SK-N-MC (cell line): ENCODE measurements around the gene PROKR1.

Experiments used
- EZH2 ChIP-seq: fragments of 200-600 bp; sonication (generic); IDR thresholded peaks from one replicate; pipeline ENCODE4 v1.6.1; 2017; ENCODE audit warnings: antibody characterized with exemption
- POLR2AphosphoS5 ChIP-seq: IDR thresholded peaks from 2 replicates; pipeline ENCODE4 v1.6.1; 2012; ENCODE audit warnings: mild to moderate bottlenecking, low read depth, low read length, borderline replicate concordance

GRCh38 chr2:68684197-68684596 is 40.8 kb downstream of the PROKR1 start:
- TF ChIP-seq POLR2AphosphoS5 (no peak), EZH2 (no peak)
